AG04449 (cell line): ENCODE data around the gene ENG.
"Not testable (repeated sequence)": the region's sequence is repeated elsewhere in the genome, so short reads cannot be mapped to it uniquely, and the experiment has no call there.

Source experiments
- CTCF ChIA-PET: fragments of 350-600 bp; formaldehyde crosslinking; extraction: SDS; loops from one replicate; lab custom pipeline; 2021; ENCODE audit warnings: antibody characterized with exemption; lab: Yijun Ruan, JAX
- POLR2A ChIA-PET: fragments of 400-600, 350-600 bp; formaldehyde crosslinking; extraction: SDS; loops from one replicate; lab custom pipeline; 2020; ENCODE audit warnings: antibody characterized with exemption, inconsistent platforms; lab: Yijun Ruan, JAX
- DNase-seq: peaks from one replicate; pipeline ENCODE4 v3.0.0-alpha.2; 2010; ENCODE audit warnings: low read depth, low spot score
- H3K4me3 ChIP-seq: 2 replicates; pipeline ENCODE4 v1.5.1; 2011; ENCODE audit warnings: low read depth, mild to moderate bottlenecking, control low read depth, low read length
- TF ChIP-seq, protein P1 (sequence below): IDR thresholded peaks from one replicate; pipeline ENCODE4 v1.5.1; 2011; ENCODE audit warnings: mild to moderate bottlenecking, moderate library complexity, low read length, control low read depth, inconsistent platforms; ENCODE audit not compliant: insufficient read depth; ENCODE audit errors: missing control alignments

The ENG gene

DNA sequence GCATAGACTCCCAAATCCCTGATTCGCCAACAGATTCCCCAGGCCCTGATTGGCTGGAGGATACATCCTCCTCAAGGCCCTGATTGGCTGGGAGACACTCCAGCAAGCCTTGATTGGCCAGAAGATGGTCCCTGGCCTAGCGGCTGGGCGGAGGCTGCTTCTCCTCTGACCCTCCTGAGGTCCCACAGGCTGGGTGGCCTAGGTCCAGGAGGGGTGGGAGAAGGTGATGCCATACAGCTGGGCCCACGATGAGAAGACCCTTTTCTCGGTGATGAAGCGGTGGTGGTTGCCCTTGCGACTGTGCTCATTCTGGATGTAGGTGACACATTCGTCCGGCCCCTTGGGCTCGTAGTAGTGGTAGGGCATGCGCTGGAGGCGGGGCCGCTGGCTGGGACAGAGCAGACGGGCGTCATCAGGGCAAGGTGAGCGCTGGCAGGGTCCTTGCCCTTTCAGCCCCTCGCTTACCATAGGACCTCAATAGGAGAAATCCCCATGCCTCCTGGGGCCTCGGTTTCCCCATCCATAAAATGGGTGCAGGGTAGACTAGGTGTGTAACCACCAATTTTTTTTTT lies 32.0 kb upstream of the ENG start:
- H3K4me3 ChIP-seq = no peak overlapping the region
- ChIA-PET CTCF (interaction anchor here (1.1 to 1.3 kb wide), 3 partner anchors 11 to 14 kb away, joined by 3 read pairs; no protein-coding TSS in a partner anchor), POLR2A (interaction anchor here (1.1 kb wide), 1 partner anchor 8 kb away, joined by 3 read pairs; no protein-coding TSS in a partner anchor)
- TF ChIP-seq, protein P1, sequence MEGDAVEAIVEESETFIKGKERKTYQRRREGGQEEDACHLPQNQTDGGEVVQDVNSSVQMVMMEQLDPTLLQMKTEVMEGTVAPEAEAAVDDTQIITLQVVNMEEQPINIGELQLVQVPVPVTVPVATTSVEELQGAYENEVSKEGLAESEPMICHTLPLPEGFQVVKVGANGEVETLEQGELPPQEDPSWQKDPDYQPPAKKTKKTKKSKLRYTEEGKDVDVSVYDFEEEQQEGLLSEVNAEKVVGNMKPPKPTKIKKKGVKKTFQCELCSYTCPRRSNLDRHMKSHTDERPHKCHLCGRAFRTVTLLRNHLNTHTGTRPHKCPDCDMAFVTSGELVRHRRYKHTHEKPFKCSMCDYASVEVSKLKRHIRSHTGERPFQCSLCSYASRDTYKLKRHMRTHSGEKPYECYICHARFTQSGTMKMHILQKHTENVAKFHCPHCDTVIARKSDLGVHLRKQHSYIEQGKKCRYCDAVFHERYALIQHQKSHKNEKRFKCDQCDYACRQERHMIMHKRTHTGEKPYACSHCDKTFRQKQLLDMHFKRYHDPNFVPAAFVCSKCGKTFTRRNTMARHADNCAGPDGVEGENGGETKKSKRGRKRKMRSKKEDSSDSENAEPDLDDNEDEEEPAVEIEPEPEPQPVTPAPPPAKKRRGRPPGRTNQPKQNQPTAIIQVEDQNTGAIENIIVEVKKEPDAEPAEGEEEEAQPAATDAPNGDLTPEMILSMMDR = no peak
- no peak for DNase-seq

- no peak for DNase-seq
- CTCF ChIA-PET = interaction anchor here (1.0 to 2.8 kb wide), 4 partner anchors 13 to 151 kb away, joined by 3 to 16 read pairs (median 3); partner anchors contain the start of gene TOR2A
- TF ChIP-seq, protein P1 = no peak
- POLR2A ChIA-PET = interaction anchor here (0.6 kb wide), 1 partner anchor 95 kb away, joined by 4 read pairs; the partner anchor contains the start of gene EEIG1
- no peak overlapping the region for H3K4me3 ChIP-seq
Observed at GRCh38 chr9:127885508-127886281, 31.2 kb upstream of the ENG start.

- CTCF ChIA-PET = interaction anchor here (1.0 to 2.8 kb wide), 5 partner anchors 9 to 150 kb away, joined by 3 to 16 read pairs (median 3); partner anchors contain the start of gene TOR2A
- H3K4me3 ChIP-seq = no peak overlapping the region
- POLR2A ChIA-PET = interaction anchor here (0.6 kb wide), 1 partner anchor 95 kb away, joined by 4 read pairs; the partner anchor contains the start of gene EEIG1
- DNase-seq = no peak
- TF ChIP-seq, protein P1 = no peak
Observed at GRCh38 chr9:127884976-127885490, 30.6 kb upstream of the ENG start.

- no peak for DNase-seq
- CTCF ChIA-PET = interaction anchor here (1.0 to 2.8 kb wide), 4 partner anchors 10 to 150 kb away, joined by 3 to 16 read pairs (median 3); partner anchors contain the start of gene TOR2A
- TF ChIP-seq, protein P1 = no peak
- H3K4me3 ChIP-seq = no peak overlapping the region
- POLR2A ChIA-PET = no interaction called here
Observed at GRCh38 chr9:127884427-127884911, 30.0 kb upstream of the ENG start.

GRCh38 chr9:127883959-127884358 lies 29.5 kb upstream of the ENG start:
- CTCF ChIA-PET = interaction anchor here (0.7 to 2.8 kb wide), 2 partner anchors 14 to 133 kb away, joined by 3 to 16 read pairs; no protein-coding TSS in a partner anchor
- no peak for DNase-seq
- no peak overlapping the region for H3K4me3 ChIP-seq
- TF ChIP-seq, protein P1 = no peak
- POLR2A ChIA-PET = no interaction called here

- DNase-seq, POLR2A ChIA-PET, H3K4me3 ChIP-seq: not testable (repeated sequence)
- CTCF ChIA-PET = interaction anchor here (1.8 to 3.6 kb wide), 3 partner anchors 12 to 236 kb away, joined by 5 to 29 read pairs (median 7); partner anchors contain the start of gene TOR2A
Observed at GRCh38 chr9:127881715-127882114, 27.3 kb upstream of the ENG start.
